Measurements from ENCODE around the gene MRPL42.
"Not testable (repeated sequence)": the region's sequence is repeated elsewhere in the genome, so short reads cannot be mapped to it uniquely, and the experiment has no call there.

Gene MRPL42

DNA sequence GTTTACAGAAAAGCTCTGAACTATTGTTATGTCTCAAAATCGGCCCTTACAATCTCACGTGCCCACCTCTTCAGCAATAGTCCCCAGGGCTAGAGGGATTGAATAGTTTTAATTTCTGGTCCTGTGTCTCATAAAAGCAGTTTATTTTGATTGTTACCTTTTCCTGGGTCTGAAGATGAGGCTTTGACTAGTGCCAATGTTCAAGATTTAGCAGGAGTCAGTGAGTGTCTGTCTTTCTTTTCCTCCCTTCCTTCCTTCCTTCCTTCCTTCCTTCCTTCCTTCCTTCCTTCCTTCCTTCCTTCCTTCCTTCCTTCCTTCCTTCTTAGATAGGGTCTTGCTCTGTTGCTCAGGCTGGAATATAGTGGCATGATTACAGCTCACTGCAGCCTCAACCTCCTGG lies 80.5 kb downstream of the MRPL42 start:
- in situ Hi-C loops (cut with HindIII; ENCODE audit: low sequenced_read_pairs) = no loop called here
- DNase-seq (ENCODE audit: low read depth) = no peak
- TF ChIP-seq, protein P1, sequence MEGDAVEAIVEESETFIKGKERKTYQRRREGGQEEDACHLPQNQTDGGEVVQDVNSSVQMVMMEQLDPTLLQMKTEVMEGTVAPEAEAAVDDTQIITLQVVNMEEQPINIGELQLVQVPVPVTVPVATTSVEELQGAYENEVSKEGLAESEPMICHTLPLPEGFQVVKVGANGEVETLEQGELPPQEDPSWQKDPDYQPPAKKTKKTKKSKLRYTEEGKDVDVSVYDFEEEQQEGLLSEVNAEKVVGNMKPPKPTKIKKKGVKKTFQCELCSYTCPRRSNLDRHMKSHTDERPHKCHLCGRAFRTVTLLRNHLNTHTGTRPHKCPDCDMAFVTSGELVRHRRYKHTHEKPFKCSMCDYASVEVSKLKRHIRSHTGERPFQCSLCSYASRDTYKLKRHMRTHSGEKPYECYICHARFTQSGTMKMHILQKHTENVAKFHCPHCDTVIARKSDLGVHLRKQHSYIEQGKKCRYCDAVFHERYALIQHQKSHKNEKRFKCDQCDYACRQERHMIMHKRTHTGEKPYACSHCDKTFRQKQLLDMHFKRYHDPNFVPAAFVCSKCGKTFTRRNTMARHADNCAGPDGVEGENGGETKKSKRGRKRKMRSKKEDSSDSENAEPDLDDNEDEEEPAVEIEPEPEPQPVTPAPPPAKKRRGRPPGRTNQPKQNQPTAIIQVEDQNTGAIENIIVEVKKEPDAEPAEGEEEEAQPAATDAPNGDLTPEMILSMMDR (IDR thresholded peaks at IDR 0.05; ENCODE audit: low read depth, low read length, missing control alignments) = no peak
- no peak overlapping the region for H3K4me3 ChIP-seq (ENCODE audit: low read depth, low read length)

DNA sequence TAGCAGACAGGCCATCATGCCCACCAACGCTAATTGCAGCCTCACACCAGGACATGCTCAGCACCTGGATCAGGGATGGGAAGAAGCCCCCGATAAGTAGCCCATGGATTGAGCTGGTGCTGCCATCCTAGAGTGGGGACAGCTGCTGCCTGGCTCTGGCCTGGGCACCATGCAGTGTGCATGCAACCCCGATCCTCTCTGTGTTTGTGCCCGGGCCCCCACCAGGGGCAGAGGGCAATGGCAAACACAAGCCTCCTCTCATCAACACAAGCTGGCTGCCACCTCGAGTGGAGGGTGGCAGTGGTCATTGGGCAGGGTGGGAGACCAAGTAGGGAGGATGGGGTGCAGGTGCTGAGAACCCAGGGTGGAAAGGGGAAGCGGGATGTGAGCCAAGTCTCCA lies 81.9 kb downstream of the MRPL42 start:
- in situ Hi-C loops (cut with HindIII; ENCODE audit: low sequenced_read_pairs) = no loop called here
- TF ChIP-seq, protein P1 (IDR thresholded peaks at IDR 0.05; ENCODE audit: low read depth, low read length, missing control alignments) = no peak
- no peak overlapping the region for H3K4me3 ChIP-seq (ENCODE audit: low read depth, low read length)
- no peak for DNase-seq (ENCODE audit: low read depth)

DNA sequence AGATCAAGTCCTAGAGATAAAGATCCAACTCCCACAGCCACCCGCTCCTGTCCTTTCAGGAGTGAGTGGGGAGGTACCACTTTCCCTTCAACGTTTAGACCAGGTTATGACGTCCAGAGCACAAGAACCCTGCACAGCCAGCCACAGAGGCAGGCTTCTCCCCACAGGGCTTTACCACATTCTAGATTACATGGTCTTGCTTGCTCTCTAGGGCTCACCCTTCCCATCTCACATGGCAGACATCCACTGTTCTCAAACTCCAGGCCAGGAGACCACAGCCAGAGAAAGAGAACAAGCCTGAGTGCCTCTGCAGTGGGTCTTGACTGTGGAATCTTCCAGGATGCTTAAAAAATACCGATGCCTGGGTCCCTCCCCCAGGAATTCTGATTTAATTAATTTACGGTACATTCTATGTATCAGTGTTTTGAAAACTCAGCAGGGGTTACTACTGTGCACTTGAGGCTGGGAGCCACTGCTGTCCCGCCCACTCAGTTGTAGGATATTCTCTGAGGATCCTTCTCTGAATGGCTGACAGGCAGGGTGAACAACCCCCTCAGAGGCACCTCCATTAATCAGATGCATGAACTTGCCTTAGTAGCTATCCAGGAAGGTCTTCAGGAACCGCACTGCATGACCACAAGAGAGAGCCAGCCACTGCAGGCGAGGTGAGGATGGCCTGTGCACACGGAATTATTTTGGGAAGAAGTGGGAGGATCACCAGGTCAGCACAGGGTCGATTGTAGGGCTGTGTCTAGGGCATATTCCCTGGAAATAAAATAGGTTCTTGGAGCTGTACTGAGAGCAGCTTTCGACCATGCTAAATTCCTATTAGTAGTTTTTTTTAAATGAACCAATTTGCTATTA lies 83.7 kb downstream of the MRPL42 start:
- H3K4me3 ChIP-seq (ENCODE audit: low read depth, low read length) = no peak overlapping the region
- TF ChIP-seq, protein P1 (IDR thresholded peaks at IDR 0.05; ENCODE audit: low read depth, low read length, missing control alignments) = no peak
- DNase-seq (ENCODE audit: low read depth) = no peak
- in situ Hi-C loops (cut with HindIII; ENCODE audit: low sequenced_read_pairs) = no loop called here

DNA sequence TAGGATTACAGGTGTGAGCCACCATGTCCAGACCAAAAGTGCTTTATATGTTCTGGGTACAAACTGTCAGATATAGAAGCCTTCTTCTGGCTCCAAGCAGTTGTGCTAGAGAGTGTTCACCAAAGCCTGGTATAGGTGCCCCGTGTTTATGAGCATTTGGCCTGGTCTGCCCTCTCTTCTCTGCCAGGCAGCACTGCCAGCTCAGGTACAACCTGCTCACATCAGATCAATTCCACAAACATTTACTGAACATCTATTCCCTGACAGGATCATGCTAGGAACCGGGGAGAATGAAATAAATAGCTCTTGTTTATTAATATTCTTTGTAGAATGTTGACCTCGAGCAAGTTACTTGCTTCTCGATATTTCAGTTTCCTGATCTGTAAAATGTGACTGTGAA lies 85.1 kb downstream of the MRPL42 start:
- no peak for DNase-seq (ENCODE audit: low read depth)
- no peak overlapping the region for H3K4me3 ChIP-seq (ENCODE audit: low read depth, low read length)
- in situ Hi-C loops (cut with HindIII; ENCODE audit: low sequenced_read_pairs) = no loop called here

DNA sequence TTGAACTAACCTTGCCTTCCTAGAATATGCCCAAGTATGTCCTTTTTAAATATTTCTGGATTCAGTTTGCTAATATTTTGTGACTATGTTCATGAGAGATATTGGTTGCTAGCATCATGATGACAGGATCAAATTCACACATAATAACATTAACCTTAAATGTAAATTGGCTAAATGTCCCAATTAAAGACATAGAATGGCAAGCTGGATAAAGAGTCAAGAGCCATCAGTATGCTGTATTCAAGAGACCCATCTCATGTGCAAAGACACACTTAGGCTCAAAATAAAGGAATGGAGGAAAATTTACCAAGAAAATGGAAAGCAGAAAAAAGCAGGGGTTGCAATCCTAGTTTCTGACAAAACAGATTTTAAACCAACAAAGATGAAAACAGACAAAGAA lies 90.6 kb downstream of the MRPL42 start:
- DNase-seq (ENCODE audit: low read depth); in situ Hi-C loops (cut with HindIII; ENCODE audit: low sequenced_read_pairs): not testable (repeated sequence)

More for the DNA sequence above, 85.1 kb downstream of the MRPL42 start:
- TF ChIP-seq, protein P1 (IDR thresholded peaks at IDR 0.05; ENCODE audit: low read depth, low read length, missing control alignments) = no peak

DNA sequence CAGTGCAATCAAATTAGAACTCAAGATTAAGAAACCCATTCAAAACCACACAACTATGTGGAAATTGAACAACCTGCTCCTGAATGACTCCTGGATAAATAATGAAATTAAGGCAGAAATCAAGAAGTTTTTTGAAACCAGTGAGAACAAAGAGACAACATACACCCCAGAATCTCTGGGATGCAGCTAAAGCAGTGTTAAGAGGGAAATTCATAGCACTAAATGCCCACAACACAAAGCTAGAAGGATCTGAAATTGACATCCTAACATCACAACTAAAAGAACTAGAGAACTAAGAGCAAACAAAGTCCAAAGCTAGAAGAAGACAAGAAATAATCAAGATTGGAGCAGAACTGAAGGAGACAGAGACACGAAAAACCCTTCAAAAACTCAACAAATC lies 91.4 kb downstream of the MRPL42 start:
- DNase-seq (ENCODE audit: low read depth); in situ Hi-C loops (cut with HindIII; ENCODE audit: low sequenced_read_pairs); H3K4me3 ChIP-seq (ENCODE audit: low read depth, low read length): not testable (repeated sequence)

More for the DNA sequence above, 90.6 kb downstream of the MRPL42 start:
- not testable (repeated sequence) for H3K4me3 ChIP-seq (ENCODE audit: low read depth, low read length)

DNA sequence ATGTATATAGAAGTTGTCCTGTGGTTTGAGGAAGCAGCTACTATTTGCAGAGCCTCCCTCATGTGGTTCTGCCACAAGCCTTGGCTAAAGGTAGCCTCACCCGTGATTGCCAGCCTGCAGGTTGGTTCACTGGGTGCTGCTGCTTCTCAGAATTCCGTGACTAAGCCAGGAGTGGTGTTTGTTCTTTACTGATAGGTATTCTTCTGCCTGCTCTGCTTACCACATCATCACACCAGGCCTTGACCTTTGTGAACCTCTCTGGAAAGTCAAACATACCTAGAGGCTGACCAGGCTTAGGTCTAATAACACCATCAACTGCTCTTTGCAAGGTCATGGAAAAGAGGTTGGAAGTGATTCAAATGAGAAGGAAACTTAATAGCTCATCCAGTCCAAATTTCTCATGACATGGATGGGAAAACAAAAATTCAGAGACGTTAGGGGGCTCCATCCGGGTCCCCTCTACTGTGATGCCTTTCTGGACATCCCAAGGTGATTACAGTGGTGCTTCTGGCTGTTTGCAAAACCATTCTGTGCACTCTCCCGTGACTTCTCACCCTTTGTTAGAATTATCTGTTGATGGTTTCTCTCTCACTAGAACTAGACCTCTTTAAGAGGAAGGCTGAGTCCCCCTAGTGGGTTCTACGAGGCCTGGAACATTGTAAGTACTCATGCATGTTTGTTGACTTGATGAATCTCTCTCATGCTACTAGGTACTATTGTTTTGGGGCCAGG lies 96.7 kb downstream of the MRPL42 start:
- DNase-seq (ENCODE audit: low read depth) = no peak
- TF ChIP-seq, protein P1 (IDR thresholded peaks at IDR 0.05; ENCODE audit: low read depth, low read length, missing control alignments) = peak; percentile 65
- in situ Hi-C loops (cut with HindIII; ENCODE audit: low sequenced_read_pairs) = no loop called here
- H3K4me3 ChIP-seq (ENCODE audit: low read depth, low read length) = no peak overlapping the region

Measured in astrocyte of the cerebellum (primary cell).